GM21576 (cell line): ENCODE data around the gene TRMT2B.
"Not testable (repeated sequence)": the region's sequence is repeated elsewhere in the genome, so short reads cannot be mapped to it uniquely, and the experiment has no call there.

Source experiments
- ATAC-seq: cut with Tn5 transposase; IDR thresholded peaks from one replicate; pipeline ENCODE4 v1.9.1; 2021; ENCODE audit warnings: mild to moderate bottlenecking, moderate library complexity; ENCODE audit not compliant: unreplicated experiment

TRMT2B gene

GRCh38 chrX:101051549-101052302 is at the start of gene TRMT2B:
TSS of gene TRMT2B (minus strand) at chrX:101052111. CDS start at chrX:101042289, 9,822 bp downstream.
- peak; percentile 94 for ATAC-seq

- ATAC-seq, result peak; percentile 99
These were observed 45.9 kb upstream of the TRMT2B start, which contains the start of gene CENPI for GRCh38 chrX:101097546-101098453. TSS of gene CENPI (plus strand) at chrX:101098204. CDS start at chrX:101101071, 2,867 bp downstream.

GRCh38 chrX:101091817-101092216 is 39.9 kb upstream of the TRMT2B start:
- ATAC-seq, result no peak

GRCh38 chrX:101081231-101081630 is 29.3 kb upstream of the TRMT2B start:
- ATAC-seq, result no peak

- no peak for ATAC-seq
These were observed 28.6 kb upstream of the TRMT2B start for GRCh38 chrX:101080326-101081124.

GRCh38 chrX:101079736-101080270 is 27.9 kb upstream of the TRMT2B start:
- ATAC-seq, result no peak

GRCh38 chrX:101078716-101079598 is 27.0 kb upstream of the TRMT2B start, which contains the start of gene TMEM35A:
TSS of gene TMEM35A (plus strand) at chrX:101078879. CDS start at chrX:101079003, 124 bp downstream.
- ATAC-seq, result no peak

GRCh38 chrX:101071582-101071981 is 19.7 kb upstream of the TRMT2B start:
- ATAC-seq, result no peak

- ATAC-seq, result no peak
These were observed 10.3 kb upstream of the TRMT2B start for GRCh38 chrX:101062176-101062575.

- peak; percentile 90 for ATAC-seq
These were observed 5.3 kb upstream of the TRMT2B start for GRCh38 chrX:101057093-101057714.

- not testable (repeated sequence) for ATAC-seq
These were observed 4.6 kb upstream of the TRMT2B start for GRCh38 chrX:101056551-101056950.

- no peak for ATAC-seq
These were observed 760 bp downstream of the TRMT2B start for GRCh38 chrX:101051153-101051548.

GRCh38 chrX:101040197-101040596 is 11.7 kb downstream of the TRMT2B start:
- ATAC-seq, result no peak

- no peak for ATAC-seq
These were observed 14.7 kb downstream of the TRMT2B start for GRCh38 chrX:101037231-101037630.

- ATAC-seq, result no peak
These were observed 22.2 kb downstream of the TRMT2B start for GRCh38 chrX:101029665-101030064.

GRCh38 chrX:101028562-101028961 is 23.3 kb downstream of the TRMT2B start:
- ATAC-seq, result no peak

- no peak for ATAC-seq
These were observed 26.8 kb downstream of the TRMT2B start for GRCh38 chrX:101025126-101025525.

- ATAC-seq, result no peak
These were observed 29.9 kb downstream of the TRMT2B start for GRCh38 chrX:101022020-101022419.

- not testable (repeated sequence) for ATAC-seq
These were observed 39.9 kb downstream of the TRMT2B start for GRCh38 chrX:101012031-101012430.
